MCF 10A (cell line): ENCODE data around the gene L3MBTL2. TPM values are rescaled to one million over a fixed set of nuclear protein-coding genes. Genes with fewer than 3 reads are reported as not detected.

Experiments
- BruUV-seq: library from RNA; stranded (reverse); fragments of 400-500 nt; replicated peaks from 2 replicates; lab custom pipeline; 2021; lab: Mats Ljungman, UMichigan
- CTCF ChIA-PET: fragments of 300-600 bp; sonication (Branson Sonifier 250); formaldehyde crosslinking; extraction: SDS; loops from one replicate; lab custom pipeline; 2021; ENCODE audit warnings: antibody characterized with exemption, inconsistent platforms; lab: Yijun Ruan, JAX
- POLR2A ChIA-PET: fragments of 300-600, 350-650 bp; sonication (Branson Sonifier 250); formaldehyde crosslinking; extraction: SDS; loops from one replicate; lab custom pipeline; 2020; ENCODE audit warnings: antibody characterized with exemption, inconsistent platforms; lab: Yijun Ruan, JAX
- DNase-seq: peaks from one replicate; pipeline ENCODE4 v3.0.0-alpha.2; 2018; ENCODE audit not compliant: unreplicated experiment
- H3K27ac Mint-ChIP-seq: one replicate; pipeline ENCODE4 v1.8.0; 2022; ENCODE audit warnings: mild to moderate bottlenecking, low read depth, mixed read lengths; ENCODE audit not compliant: unreplicated experiment
- H3K27me3 Mint-ChIP-seq: one replicate; pipeline ENCODE4 v1.8.0; 2022; ENCODE audit warnings: mixed read lengths; ENCODE audit not compliant: insufficient read depth, unreplicated experiment
- H3K36me3 Mint-ChIP-seq: one replicate; pipeline ENCODE4 v1.8.0; 2022; ENCODE audit warnings: mild to moderate bottlenecking, moderate library complexity, mixed read lengths; ENCODE audit not compliant: insufficient read depth, unreplicated experiment
- H3K4me1 Mint-ChIP-seq: one replicate; pipeline ENCODE4 v1.8.0; 2022; ENCODE audit warnings: mixed read lengths; ENCODE audit not compliant: insufficient read depth, unreplicated experiment
- H3K4me3 Mint-ChIP-seq: one replicate; pipeline ENCODE4 v1.8.0; 2022; ENCODE audit warnings: mild to moderate bottlenecking, moderate library complexity, mixed read lengths; ENCODE audit not compliant: unreplicated experiment
- H3K9me3 Mint-ChIP-seq: one replicate; pipeline ENCODE4 v1.8.0; 2022; ENCODE audit warnings: mixed read lengths; ENCODE audit not compliant: unreplicated experiment
- CTCF ChIP-seq: fragments of 200-600 bp; IDR thresholded peaks from one replicate; pipeline ENCODE4 v1.8.0; 2022; ENCODE audit warnings: antibody characterized with exemption, mild to moderate bottlenecking; ENCODE audit not compliant: unreplicated experiment
- intact Hi-C: fragments of 100-400 bp; cut with micrococcal nuclease; formaldehyde crosslinking; loops from 2 replicates; pipeline ENCODE4 v1.14.1; 2022
- total RNA-seq: library from RNA; stranded (reverse); gene quantifications from 2 replicates; pipeline ENCODE4 v1.2.3, GENCODE V29; 2022

The L3MBTL2 gene
- total RNA-seq, 1 experiment from 2014 or later: 28.7 TPM

- TSS peak; percentile 13 for BruUV-seq
- no peaks in the 10 kb centered on the region for H3K4me1 Mint-ChIP-seq
- no peak overlapping the region for H3K4me3 Mint-ChIP-seq
- intact Hi-C loops: no loop called here
- DNase-seq: no peak
- H3K27ac Mint-ChIP-seq: no peak overlapping the region
- POLR2A ChIA-PET: interaction anchor here (1.1 to 1.3 kb wide), 4 partner anchors 11 to 43 kb away, joined by 3 to 4 read pairs (median 3); partner anchors contain the start of gene RANGAP1
- H3K27me3 Mint-ChIP-seq: no peaks in the 10 kb centered on the region
- no peak for TF ChIP-seq CTCF
- H3K9me3 Mint-ChIP-seq: no peaks in the 10 kb centered on the region
- CTCF ChIA-PET: interaction anchor here (1.7 kb wide), 1 partner anchor 13 kb away, joined by 6 read pairs; no protein-coding TSS in a partner anchor
- peaks cover 20% of the 10 kb centered on the region for H3K36me3 Mint-ChIP-seq
These were observed 38.2 kb downstream of the L3MBTL2 start for GRCh38 chr22:41243361-41243760.

- no peak for TF ChIP-seq CTCF
- intact Hi-C loops: no loop called here
- Mint-ChIP-seq H3K9me3 (no peaks in the 10 kb centered on the region), H3K36me3 (peaks cover 40% of the 10 kb centered on the region), H3K4me1 (no peaks in the 10 kb centered on the region), H3K27ac (no peak overlapping the region), H3K27me3 (no peaks in the 10 kb centered on the region), H3K4me3 (no peak overlapping the region)
- CTCF ChIA-PET: interaction anchor here (0.9 kb wide), 1 partner anchor 9 kb away, joined by 4 read pairs; no protein-coding TSS in a partner anchor
- no peak for DNase-seq
- POLR2A ChIA-PET: no interaction called here
- TSS peak; percentile 40 for BruUV-seq
These were observed 40.9 kb downstream of the L3MBTL2 start for GRCh38 chr22:41245917-41246499.

GRCh38 chr22:41247703-41248102 lies 42.6 kb downstream of the L3MBTL2 start:
- intact Hi-C loops: no loop called here
- Mint-ChIP-seq H3K27ac (no peak overlapping the region), H3K9me3 (no peaks in the 10 kb centered on the region), H3K27me3 (no peaks in the 10 kb centered on the region), H3K4me1 (no peaks in the 10 kb centered on the region), H3K36me3 (peaks cover 57% of the 10 kb centered on the region), H3K4me3 (no peak overlapping the region)
- CTCF ChIA-PET: interaction anchor here (0.7 to 0.9 kb wide), 2 partner anchors 10 to 111 kb away, joined by 3 to 4 read pairs; no protein-coding TSS in a partner anchor
- BruUV-seq: no TSS peak
- no peak for DNase-seq
- POLR2A ChIA-PET: interaction anchor here (0.9 kb wide), 1 partner anchor 9 kb away, joined by 3 read pairs; no protein-coding TSS in a partner anchor
- TF ChIP-seq CTCF: no peak

- BruUV-seq: no TSS peak
- H3K9me3 Mint-ChIP-seq: no peaks in the 10 kb centered on the region
- no peak for TF ChIP-seq CTCF
- peaks cover 63% of the 10 kb centered on the region for H3K36me3 Mint-ChIP-seq
- no peaks in the 10 kb centered on the region for H3K4me1 Mint-ChIP-seq
- no peak for DNase-seq
- H3K27ac Mint-ChIP-seq: no peak overlapping the region
- ChIA-PET POLR2A (interaction anchor here (0.9 kb wide), 1 partner anchor 8 kb away, joined by 3 read pairs; no protein-coding TSS in a partner anchor), CTCF (interaction anchor here (0.9 to 1.2 kb wide), 2 partner anchors 10 to 51 kb away, joined by 4 read pairs; no protein-coding TSS in a partner anchor)
- H3K4me3 Mint-ChIP-seq: no peak overlapping the region
- intact Hi-C loops: no loop called here
- H3K27me3 Mint-ChIP-seq: no peaks in the 10 kb centered on the region
These were observed 43.2 kb downstream of the L3MBTL2 start for GRCh38 chr22:41248314-41248713.
